Measurements from ENCODE around the gene SIDT1.

- no peak for TF ChIP-seq POLR2A (IDR thresholded peaks at IDR 0.05)
- TF ChIP-seq POLR2AphosphoS5 (IDR thresholded peaks at IDR 0.05) = no peak
- TF ChIP-seq CTCF (IDR thresholded peaks at IDR 0.05) = no peak
These were observed 68.9 kb downstream of the SIDT1 start for GRCh38 chr3:113601240-113601639.

Data from stomach (tissue), 4 donors.